ENCODE measurements around the gene TSGA10IP.

- no peak for TF ChIP-seq CTCF (IDR thresholded peaks at IDR 0.05)
- no peak for TF ChIP-seq POLR2A (IDR thresholded peaks at IDR 0.05)
These were observed 22.2 kb downstream of the TSGA10IP start for GRCh38 chr11:65967329-65967934.
